ENCODE data around the gene UQCRHL. TPM values are rescaled to one million over a fixed set of nuclear protein-coding genes. Genes with fewer than 3 reads are reported as not detected.

UQCRHL gene
- total RNA-seq, 4 donors from 2014 or later = 1.2 to 2.4 (median 1.2) TPM

DNA sequence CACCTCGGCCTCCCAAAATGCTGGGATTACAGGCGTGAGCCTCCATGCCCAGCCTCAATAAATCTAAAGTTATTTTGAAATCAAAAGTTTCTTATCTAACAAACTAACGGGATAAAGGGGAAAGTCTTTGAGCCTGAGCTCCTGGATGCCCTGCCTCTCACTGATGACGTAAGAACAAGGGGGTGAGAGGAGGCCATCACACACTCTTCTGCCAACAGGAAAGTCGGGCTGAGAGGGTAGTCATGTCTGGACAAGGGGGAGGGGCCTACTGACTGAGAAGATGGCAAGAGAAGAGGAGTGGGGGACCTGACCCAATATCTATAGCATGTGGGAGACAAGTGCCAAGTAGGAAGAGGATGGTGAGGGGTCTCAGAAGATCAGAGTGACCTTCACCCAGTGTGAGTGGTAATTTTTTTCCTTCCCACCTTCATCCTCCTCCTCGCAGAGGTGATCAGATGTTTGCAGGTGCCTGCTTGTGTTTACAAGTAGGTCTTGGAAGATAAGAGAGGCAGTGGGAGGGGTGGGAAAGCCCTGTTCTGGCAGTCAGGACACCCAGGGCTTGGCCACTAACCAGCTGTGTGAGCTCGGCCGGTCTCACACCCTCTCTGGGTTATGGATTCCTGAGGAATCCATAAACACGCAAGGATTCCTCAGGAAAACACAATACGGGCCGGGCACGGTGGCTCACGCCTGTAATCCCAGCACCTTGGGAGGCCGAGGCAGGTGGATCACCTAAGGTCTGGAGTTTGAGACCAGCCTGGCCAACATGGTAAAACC lies 9.6 kb downstream of the UQCRHL start:
- in situ Hi-C loops (cut with MboI; ENCODE audit: low sequenced_read_pairs in 4 of 4) = no loop called here
- ATAC-seq (no peak), DNase-seq (no peak)
- no peak for TF ChIP-seq POLR2A (IDR thresholded peaks at IDR 0.05)
- TF ChIP-seq, protein P1, sequence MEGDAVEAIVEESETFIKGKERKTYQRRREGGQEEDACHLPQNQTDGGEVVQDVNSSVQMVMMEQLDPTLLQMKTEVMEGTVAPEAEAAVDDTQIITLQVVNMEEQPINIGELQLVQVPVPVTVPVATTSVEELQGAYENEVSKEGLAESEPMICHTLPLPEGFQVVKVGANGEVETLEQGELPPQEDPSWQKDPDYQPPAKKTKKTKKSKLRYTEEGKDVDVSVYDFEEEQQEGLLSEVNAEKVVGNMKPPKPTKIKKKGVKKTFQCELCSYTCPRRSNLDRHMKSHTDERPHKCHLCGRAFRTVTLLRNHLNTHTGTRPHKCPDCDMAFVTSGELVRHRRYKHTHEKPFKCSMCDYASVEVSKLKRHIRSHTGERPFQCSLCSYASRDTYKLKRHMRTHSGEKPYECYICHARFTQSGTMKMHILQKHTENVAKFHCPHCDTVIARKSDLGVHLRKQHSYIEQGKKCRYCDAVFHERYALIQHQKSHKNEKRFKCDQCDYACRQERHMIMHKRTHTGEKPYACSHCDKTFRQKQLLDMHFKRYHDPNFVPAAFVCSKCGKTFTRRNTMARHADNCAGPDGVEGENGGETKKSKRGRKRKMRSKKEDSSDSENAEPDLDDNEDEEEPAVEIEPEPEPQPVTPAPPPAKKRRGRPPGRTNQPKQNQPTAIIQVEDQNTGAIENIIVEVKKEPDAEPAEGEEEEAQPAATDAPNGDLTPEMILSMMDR (IDR thresholded peaks at IDR 0.05 in 4 of 5, conservative IDR thresholded peaks at IDR 0.05 in 1 of 5) = no peak
- Histone ChIP-seq H3K27me3 (no peaks in the 10 kb centered on the region), H3K4me1 (peaks cover 10 to 17% of the 10 kb centered on the region in 2 donors), H3K36me3 (no peaks in the 10 kb centered on the region), H3K4me3 (no peak overlapping the region), H3K9me3 (no peaks in the 10 kb centered on the region), H3K27ac (no peak overlapping the region)
- intact Hi-C loops (cut with DNase I; ENCODE audit: low total_unique reads) = no loop called here

DNA sequence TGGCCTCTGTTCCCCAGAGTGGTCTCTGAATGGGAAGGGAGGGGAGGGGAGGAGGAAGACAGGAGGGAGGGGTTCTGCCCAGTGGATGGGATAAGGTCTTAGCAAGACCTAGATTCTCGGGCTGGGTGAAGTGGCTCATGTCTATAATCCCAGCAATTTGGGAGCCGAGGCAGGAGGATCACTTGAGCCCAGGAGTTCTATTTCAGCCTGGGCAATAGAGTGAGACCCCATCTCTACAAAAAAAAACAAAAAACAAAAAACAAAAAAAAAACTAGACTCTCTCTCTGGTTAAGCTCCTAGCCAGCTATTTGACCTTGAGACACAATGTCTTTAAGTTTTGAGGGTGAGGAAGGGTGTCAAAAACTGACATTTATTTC lies 11.4 kb downstream of the UQCRHL start:
- ATAC-seq (no peak), DNase-seq (no peak)
- no peaks in the 10 kb centered on the region for H3K9me3 ChIP-seq
- no peak overlapping the region for H3K4me3 ChIP-seq
- intact Hi-C loops (cut with DNase I; ENCODE audit: low total_unique reads) (no loop called here), in situ Hi-C loops (cut with MboI; ENCODE audit: low sequenced_read_pairs in 4 of 4) (no loop called here)
- TF ChIP-seq, protein P1 (IDR thresholded peaks at IDR 0.05 in 4 of 5, conservative IDR thresholded peaks at IDR 0.05 in 1 of 5) = no peak
- TF ChIP-seq POLR2A (IDR thresholded peaks at IDR 0.05) = no peak
- H3K36me3 ChIP-seq = no peaks in the 10 kb centered on the region
- no peaks in the 10 kb centered on the region for H3K27me3 ChIP-seq
- H3K4me1 ChIP-seq = peaks cover 10 to 24% of the 10 kb centered on the region in 2 donors
- no peak overlapping the region for H3K27ac ChIP-seq

DNA sequence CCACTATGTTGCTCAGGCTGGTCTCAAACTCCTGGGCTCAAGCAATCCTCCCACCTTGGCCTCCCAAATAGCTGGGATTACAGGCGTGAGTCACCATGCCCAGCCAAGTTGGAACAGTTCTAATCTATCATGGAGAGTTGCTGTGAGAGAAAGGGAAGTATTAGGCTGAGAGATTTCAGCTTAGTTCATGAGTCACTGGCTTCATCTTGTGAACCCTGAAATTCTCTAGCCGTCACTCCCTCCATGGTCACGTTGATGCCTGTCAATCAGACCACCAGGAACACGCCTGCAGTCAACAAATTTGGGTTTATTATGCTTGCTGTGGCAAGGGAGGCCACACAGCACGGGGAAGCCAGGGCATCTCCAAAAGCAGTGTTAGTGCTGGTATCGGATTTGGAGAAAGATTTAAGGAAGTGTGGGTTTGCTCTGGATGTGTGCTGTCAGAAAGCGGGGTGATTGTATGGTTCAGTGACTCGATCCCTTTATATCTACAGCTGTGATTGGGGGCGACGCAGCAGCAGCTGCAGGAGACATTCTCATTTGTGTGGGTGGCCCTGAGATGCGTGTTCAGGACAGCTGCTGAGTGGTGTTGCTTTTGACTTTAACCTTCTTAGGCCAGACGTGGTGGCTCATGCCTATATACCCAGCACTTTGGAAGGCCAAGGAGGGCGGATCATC lies 18.7 kb downstream of the UQCRHL start:
- ATAC-seq (no peak), DNase-seq (no peak)
- no peak overlapping the region for H3K4me3 ChIP-seq
- intact Hi-C loops (cut with DNase I; ENCODE audit: low total_unique reads) = no loop called here
- no peak overlapping the region for H3K27ac ChIP-seq
- in situ Hi-C loops (cut with MboI; ENCODE audit: low sequenced_read_pairs in 4 of 4) = no loop called here
- no peaks in the 10 kb centered on the region for H3K36me3 ChIP-seq
- no peak for TF ChIP-seq POLR2A (IDR thresholded peaks at IDR 0.05)
- TF ChIP-seq, protein P1 (IDR thresholded peaks at IDR 0.05 in 4 of 5, conservative IDR thresholded peaks at IDR 0.05 in 1 of 5) = no peak
- H3K9me3 ChIP-seq = no peaks in the 10 kb centered on the region
- H3K27me3 ChIP-seq = no peaks in the 10 kb centered on the region
- peaks cover 0 to 9% of the 10 kb centered on the region in 2 donors for H3K4me1 ChIP-seq

DNA sequence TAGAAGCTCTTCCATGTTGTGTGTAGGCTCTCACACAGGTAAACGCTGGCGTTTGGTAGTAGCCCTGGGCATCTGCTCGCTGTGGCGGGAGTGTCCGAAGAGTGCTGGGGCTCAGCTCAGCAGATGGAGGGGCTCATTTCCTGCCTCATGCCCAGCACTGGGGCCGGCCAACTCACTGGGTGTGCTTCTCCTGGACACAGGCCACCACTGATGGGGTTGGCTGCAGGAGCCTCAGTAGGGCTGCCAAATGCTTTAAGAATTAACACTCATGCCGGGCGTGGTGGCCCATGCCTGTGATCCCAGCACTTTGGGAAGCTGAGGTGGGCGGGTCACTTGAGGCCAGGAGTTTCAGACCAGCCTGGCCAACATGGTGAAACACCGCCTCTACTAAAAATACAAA lies 20.9 kb downstream of the UQCRHL start:
- Histone ChIP-seq H3K27me3 (no peaks in the 10 kb centered on the region), H3K4me3 (no peak overlapping the region), H3K4me1 (peaks cover 0 to 3% of the 10 kb centered on the region in 2 donors), H3K27ac (no peak overlapping the region), H3K9me3 (no peaks in the 10 kb centered on the region), H3K36me3 (no peaks in the 10 kb centered on the region)
- ATAC-seq (no peak), DNase-seq (peak in 1 of 2 donors; percentile 26)
- intact Hi-C loops (cut with DNase I; ENCODE audit: low total_unique reads) = no loop called here
- TF ChIP-seq, protein P1 (IDR thresholded peaks at IDR 0.05 in 4 of 5, conservative IDR thresholded peaks at IDR 0.05 in 1 of 5) = no peak
- TF ChIP-seq POLR2A (IDR thresholded peaks at IDR 0.05) = no peak
- in situ Hi-C loops (cut with MboI; ENCODE audit: low sequenced_read_pairs in 4 of 4) = no loop called here
